Endothelial cell of umbilical vein (primary cell): ENCODE data around the gene ANO1. TPM values are rescaled to one million over a fixed set of nuclear protein-coding genes. Genes with fewer than 3 reads are reported as not detected.

Experiments used
- BruUV-seq: library from RNA; stranded (reverse); fragments of 400-500 nt; replicated peaks from 2 replicates; lab custom pipeline; 2021; lab: Mats Ljungman, UMichigan
- CTCF ChIA-PET: fragments of 300-600, 350-600 bp; sonication (Branson Sonifier 250); formaldehyde crosslinking; loops from one replicate; lab custom pipeline; 2021; ENCODE audit warnings: antibody characterized with exemption, inconsistent platforms; lab: Charles Lee
- POLR2A ChIA-PET: fragments of 300-600, 350-600 bp; sonication (Branson Sonifier 250); formaldehyde crosslinking; loops from one replicate; lab custom pipeline; 2021; ENCODE audit warnings: antibody characterized with exemption, inconsistent platforms; lab: Charles Lee
- DNase-seq: peaks from one replicate; pipeline ENCODE4 v3.0.0-alpha.2; 2011; ENCODE audit warnings: low read depth, low spot score
- FAIRE-seq: peaks from 2 replicates; lab custom pipeline; 2011; peaks lifted over from hg19 to GRCh38; lab: Jason Lieb, UNC
- H2AFZ ChIP-seq: 2 replicates; pipeline ENCODE4 v1.6.0; 2012; ENCODE audit warnings: low read depth, low read length, control low read depth, inconsistent platforms
- H3K27ac ChIP-seq: 2 replicates; pipeline ENCODE4 v1.5.1; 2011; ENCODE audit warnings: low read depth, mild to moderate bottlenecking, control low read depth, low read length, moderate library complexity; ENCODE audit not compliant: insufficient read depth
- H3K27me3 ChIP-seq, 2 experiments: 2 replicates each; pipeline versions ENCODE4 v1.6.0 to v1.6.1; 2011; ENCODE audit warnings: low read length in 2 of 2, mixed read lengths in 1 of 2; ENCODE audit not compliant: control insufficient read depth in 2 of 2, insufficient read depth in 2 of 2
- H3K36me3 ChIP-seq, 2 experiments: 2 replicates in 1 of 2; 3 replicates in 1 of 2; pipeline ENCODE4 v1.5.1; 2011; ENCODE audit warnings: low read length in 2 of 2, mild to moderate bottlenecking in 1 of 2, moderate library complexity in 1 of 2; ENCODE audit not compliant: control insufficient read depth in 2 of 2, insufficient read depth in 2 of 2; ENCODE audit errors: extremely low read depth in 1 of 2
- H3K4me1 ChIP-seq: 3 replicates; pipeline ENCODE4 v1.5.1; 2011; ENCODE audit warnings: mild to moderate bottlenecking, low read length; ENCODE audit not compliant: control insufficient read depth, insufficient read depth; ENCODE audit errors: extremely low read depth
- H3K4me2 ChIP-seq: 2 replicates; pipeline ENCODE4 v1.6.1; 2011; ENCODE audit warnings: low read length, control low read depth, mixed read lengths; ENCODE audit not compliant: insufficient read depth
- H3K4me3 ChIP-seq, 3 experiments: fragments of 200-600 bp in 1 of 3; sonication (generic), shearing (Covaris generic) in 1 of 3; replicated peaks in 1 of 3; 2 replicates each; pipeline ENCODE4 v1.5.1; 2011 to 2016; ENCODE audit warnings: control low read depth in 3 of 3, low read length in 3 of 3, mild to moderate bottlenecking in 2 of 3, inconsistent platforms in 1 of 3, low read depth in 1 of 3, moderate library complexity in 1 of 3; ENCODE audit not compliant: insufficient read depth in 1 of 3
- H3K79me2 ChIP-seq: 2 replicates; pipeline ENCODE4 v1.6.0; 2012; ENCODE audit warnings: low read length, inconsistent platforms; ENCODE audit not compliant: control insufficient read depth, insufficient read depth
- H3K9ac ChIP-seq: replicated peaks from 2 replicates; pipeline ENCODE3; 2011; ENCODE audit warnings: low read length, control low read depth; ENCODE audit not compliant: insufficient read depth; ENCODE audit errors: extremely low read depth
- H3K9me1 ChIP-seq: replicated peaks from 3 replicates; pipeline ENCODE4 v1.6.0; 2011; ENCODE audit warnings: mild to moderate bottlenecking, low read length; ENCODE audit not compliant: control insufficient read depth, insufficient read depth; ENCODE audit errors: extremely low read depth
- H3K9me3 ChIP-seq: replicated peaks from 2 replicates; pipeline ENCODE4 v1.5.1; 2012; ENCODE audit warnings: low read length, inconsistent platforms; ENCODE audit not compliant: control insufficient read depth, insufficient read depth
- H4K20me1 ChIP-seq: replicated peaks from 2 replicates; pipeline ENCODE3; 2011; ENCODE audit warnings: mild to moderate bottlenecking, low read length; ENCODE audit not compliant: control insufficient read depth, insufficient read depth; ENCODE audit errors: extremely low read depth
- EZH2 ChIP-seq: IDR thresholded peaks from 2 replicates; pipeline ENCODE4 v1.6.1; 2012; ENCODE audit warnings: borderline replicate concordance, low read depth, mild to moderate bottlenecking, moderate library complexity, low read length, inconsistent platforms; ENCODE audit not compliant: severe bottlenecking
- FOS ChIP-seq: IDR thresholded peaks from 2 replicates; pipeline ENCODE4 v1.6.1; 2011; ENCODE audit warnings: mild to moderate bottlenecking, low read length, moderate library complexity, borderline replicate concordance; ENCODE audit not compliant: insufficient read depth
- GATA2 ChIP-seq: IDR thresholded peaks from 2 replicates; pipeline ENCODE4 v1.7.0; 2011; ENCODE audit warnings: low read depth, mild to moderate bottlenecking, moderate library complexity, mixed read lengths, low read length; ENCODE audit not compliant: insufficient read length, insufficient read depth
- JUN ChIP-seq: IDR thresholded peaks from 2 replicates; pipeline ENCODE4 v1.6.1; 2011; ENCODE audit warnings: borderline replicate concordance, low read depth; ENCODE audit not compliant: insufficient read length, insufficient read depth
- MYC ChIP-seq: IDR thresholded peaks from one replicate; pipeline ENCODE4 v1.6.1; 2011; ENCODE audit warnings: mild to moderate bottlenecking, low read depth, low read length
- POLR2A ChIP-seq: IDR thresholded peaks from 2 replicates; pipeline ENCODE4 v1.6.1; 2012; ENCODE audit warnings: low read depth, mild to moderate bottlenecking, control low read depth, low read length
- POLR2AphosphoS5 ChIP-seq: IDR thresholded peaks from 2 replicates; pipeline ENCODE4 v1.6.1; 2012; ENCODE audit warnings: low read depth, mild to moderate bottlenecking, control low read depth, low read length, moderate library complexity; ENCODE audit not compliant: insufficient read depth
- dilution Hi-C: fragments of 300-500 bp; cut with MboI; formaldehyde crosslinking; loops from one replicate; pipeline ENCODE4 v1.15.0; 2019; ENCODE audit warnings: low sequenced_read_pairs; ENCODE audit not compliant: extremely low pct_ligation_motif_present
- intact Hi-C: fragments of 100-400 bp; cut with micrococcal nuclease; formaldehyde crosslinking; loops from one replicate; pipeline ENCODE4 v1.10.0; 2022
- polyA plus RNA-seq, 4 experiments: library from polyadenylated mRNA; depleted of rRNA in 3 of 4; stranded (reverse) in 3 of 4; unstranded in 1 of 4; fragments of >200 nt; gene quantifications; 2 replicates each; pipeline versions ENCODE4 v1.2.1 to v1.2.3, GENCODE V29; 2011 to 2012; ENCODE audit warnings: missing spikeins in 1 of 4
- total RNA-seq: library from RNA; stranded (reverse); gene quantifications from 2 replicates; pipeline ENCODE4 v1.2.3, GENCODE V29; 2021
- TF ChIP-seq, protein P1 (sequence below), 2 donors: IDR thresholded peaks; 1 replicate in 1 of 2; 2 replicates in 1 of 2; pipeline ENCODE4 v1.5.1; 2011; ENCODE audit warnings: low read length in 2 of 2, mild to moderate bottlenecking in 2 of 2, moderate library complexity in 2 of 2, control low read depth in 1 of 2, inconsistent platforms in 1 of 2, low read depth in 1 of 2; ENCODE audit not compliant: insufficient read depth in 1 of 2; ENCODE audit errors: extremely low read depth in 1 of 2
- TF ChIP-seq, protein P2 (sequence below): IDR thresholded peaks from 2 replicates; pipeline ENCODE4 v1.6.1; 2011; ENCODE audit not compliant: insufficient read depth, insufficient read length

ANO1 gene
- total and polyA plus RNA-seq, 2 donors (not counting 3 experiments of a cell fraction or from before 2014, with no cell fraction given), result 0.03 to 0.40 TPM

DNA sequence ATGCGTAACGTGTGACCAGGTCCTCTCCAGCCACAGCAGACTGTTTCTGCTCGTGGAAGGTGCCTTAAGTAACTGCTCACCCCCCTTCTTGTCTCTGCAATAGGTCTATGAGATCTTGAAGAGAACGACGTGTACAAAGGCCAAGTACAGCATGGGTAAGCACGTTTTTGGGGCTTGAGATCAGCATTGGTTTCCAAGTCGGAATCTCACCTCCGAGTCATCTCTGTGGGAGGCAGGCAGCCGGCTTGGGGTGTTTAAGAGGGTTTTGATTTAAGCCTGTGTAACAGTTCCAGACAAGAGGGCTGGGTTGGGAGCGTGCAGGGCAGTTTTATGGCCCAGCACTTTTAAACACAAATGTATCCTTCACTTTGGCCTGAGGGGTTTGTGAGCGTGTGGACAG is 30.1 kb downstream of the ANO1 start:
- ChIA-PET CTCF (no interaction called here), POLR2A (no interaction called here)
- no peaks in the 10 kb centered on the region for H3K27me3 ChIP-seq
- TF ChIP-seq JUN, result no peak
- TF ChIP-seq POLR2A, result no peak
- no peak for TF ChIP-seq FOS
- no peak for TF ChIP-seq MYC
- no peak for TF ChIP-seq GATA2
- no peaks in the 10 kb centered on the region for H3K9me1 ChIP-seq
- no TSS peak for BruUV-seq
- no peak overlapping the region for H3K4me2 ChIP-seq
- no peak overlapping the region for H3K4me3 ChIP-seq
- FAIRE-seq (no peak), DNase-seq (no peak)
- H2AFZ ChIP-seq, result no peak overlapping the region
- intact Hi-C loops (no loop called here), dilution Hi-C loops (no loop called here)
- H3K79me2 ChIP-seq, result no peaks in the 10 kb centered on the region
- H3K27ac ChIP-seq, result no peak overlapping the region
- H3K9ac ChIP-seq, result no peak overlapping the region
- H3K4me1 ChIP-seq, result no peaks in the 10 kb centered on the region
- H4K20me1 ChIP-seq, result no peaks in the 10 kb centered on the region
- no peaks in the 10 kb centered on the region for H3K9me3 ChIP-seq
- H3K36me3 ChIP-seq, result no peaks in the 10 kb centered on the region

DNA sequence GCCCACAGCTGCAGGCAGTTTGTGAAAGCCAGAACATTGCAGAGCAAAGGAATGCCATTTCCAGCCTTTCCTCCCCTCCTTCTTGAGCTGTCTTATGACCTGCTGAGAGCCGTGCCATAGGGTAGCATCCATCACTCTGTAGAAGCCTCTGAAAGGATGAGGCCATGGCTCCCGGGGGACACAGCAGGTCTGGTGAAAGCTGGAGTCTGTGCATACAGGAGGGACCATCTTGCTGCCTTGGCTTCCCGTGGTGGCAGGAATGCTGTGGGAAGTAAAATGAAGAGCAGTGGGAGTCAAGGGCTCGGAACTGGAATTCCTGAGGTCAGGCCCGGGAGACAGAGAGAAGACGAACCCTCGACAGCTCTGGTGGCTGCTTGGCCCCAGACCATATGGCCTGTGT is 30.9 kb downstream of the ANO1 start:
- FAIRE-seq (no peak), DNase-seq (no peak)
- Histone ChIP-seq H4K20me1 (no peaks in the 10 kb centered on the region), H2AFZ (no peak overlapping the region), H3K79me2 (no peaks in the 10 kb centered on the region), H3K9me3 (no peaks in the 10 kb centered on the region), H3K27ac (no peak overlapping the region), H3K4me2 (no peak overlapping the region), H3K27me3 (no peaks in the 10 kb centered on the region), H3K4me3 (no peak overlapping the region), H3K36me3 (no peaks in the 10 kb centered on the region), H3K4me1 (no peaks in the 10 kb centered on the region), H3K9ac (no peak overlapping the region), H3K9me1 (no peaks in the 10 kb centered on the region)
- TF ChIP-seq EZH2 (no peak), FOS (no peak), JUN (no peak), POLR2AphosphoS5 (no peak), POLR2A (no peak), MYC (no peak)
- TF ChIP-seq, protein P1, sequence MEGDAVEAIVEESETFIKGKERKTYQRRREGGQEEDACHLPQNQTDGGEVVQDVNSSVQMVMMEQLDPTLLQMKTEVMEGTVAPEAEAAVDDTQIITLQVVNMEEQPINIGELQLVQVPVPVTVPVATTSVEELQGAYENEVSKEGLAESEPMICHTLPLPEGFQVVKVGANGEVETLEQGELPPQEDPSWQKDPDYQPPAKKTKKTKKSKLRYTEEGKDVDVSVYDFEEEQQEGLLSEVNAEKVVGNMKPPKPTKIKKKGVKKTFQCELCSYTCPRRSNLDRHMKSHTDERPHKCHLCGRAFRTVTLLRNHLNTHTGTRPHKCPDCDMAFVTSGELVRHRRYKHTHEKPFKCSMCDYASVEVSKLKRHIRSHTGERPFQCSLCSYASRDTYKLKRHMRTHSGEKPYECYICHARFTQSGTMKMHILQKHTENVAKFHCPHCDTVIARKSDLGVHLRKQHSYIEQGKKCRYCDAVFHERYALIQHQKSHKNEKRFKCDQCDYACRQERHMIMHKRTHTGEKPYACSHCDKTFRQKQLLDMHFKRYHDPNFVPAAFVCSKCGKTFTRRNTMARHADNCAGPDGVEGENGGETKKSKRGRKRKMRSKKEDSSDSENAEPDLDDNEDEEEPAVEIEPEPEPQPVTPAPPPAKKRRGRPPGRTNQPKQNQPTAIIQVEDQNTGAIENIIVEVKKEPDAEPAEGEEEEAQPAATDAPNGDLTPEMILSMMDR (IDR thresholded peaks at IDR 0.05; ENCODE audit: extremely low read depth in 1 of 2, insufficient read depth in 1 of 2, low read depth in 1 of 2, low read length in 2 of 2), result no peak
- TF ChIP-seq, protein P2, sequence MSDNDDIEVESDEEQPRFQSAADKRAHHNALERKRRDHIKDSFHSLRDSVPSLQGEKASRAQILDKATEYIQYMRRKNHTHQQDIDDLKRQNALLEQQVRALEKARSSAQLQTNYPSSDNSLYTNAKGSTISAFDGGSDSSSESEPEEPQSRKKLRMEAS, result no peak
- BruUV-seq, result no TSS peak
- intact Hi-C loops (no loop called here), dilution Hi-C loops (no loop called here)
- ChIA-PET CTCF (interaction anchor here (1.0 kb wide), 1 partner anchor 22 kb away, joined by 3 read pairs; no protein-coding TSS in a partner anchor), POLR2A (no interaction called here)
